Measurements from ENCODE around the gene PRSS21.

GRCh38 chr16:2777903-2778629, 39.0 kb upstream of the PRSS21 start:
- TF ChIP-seq POLR2A (IDR thresholded peaks at IDR 0.05) (no peak), CTCF (IDR thresholded peaks at IDR 0.05) (no peak)
